CD1c-positive myeloid dendritic cell (primary cell): ENCODE data around the gene FLT1.

Experiments
- DNase-seq: peaks from one replicate; pipeline ENCODE4 v3.0.0-alpha.2; 2016; ENCODE audit errors: extremely low spot score

FLT1 gene

DNA sequence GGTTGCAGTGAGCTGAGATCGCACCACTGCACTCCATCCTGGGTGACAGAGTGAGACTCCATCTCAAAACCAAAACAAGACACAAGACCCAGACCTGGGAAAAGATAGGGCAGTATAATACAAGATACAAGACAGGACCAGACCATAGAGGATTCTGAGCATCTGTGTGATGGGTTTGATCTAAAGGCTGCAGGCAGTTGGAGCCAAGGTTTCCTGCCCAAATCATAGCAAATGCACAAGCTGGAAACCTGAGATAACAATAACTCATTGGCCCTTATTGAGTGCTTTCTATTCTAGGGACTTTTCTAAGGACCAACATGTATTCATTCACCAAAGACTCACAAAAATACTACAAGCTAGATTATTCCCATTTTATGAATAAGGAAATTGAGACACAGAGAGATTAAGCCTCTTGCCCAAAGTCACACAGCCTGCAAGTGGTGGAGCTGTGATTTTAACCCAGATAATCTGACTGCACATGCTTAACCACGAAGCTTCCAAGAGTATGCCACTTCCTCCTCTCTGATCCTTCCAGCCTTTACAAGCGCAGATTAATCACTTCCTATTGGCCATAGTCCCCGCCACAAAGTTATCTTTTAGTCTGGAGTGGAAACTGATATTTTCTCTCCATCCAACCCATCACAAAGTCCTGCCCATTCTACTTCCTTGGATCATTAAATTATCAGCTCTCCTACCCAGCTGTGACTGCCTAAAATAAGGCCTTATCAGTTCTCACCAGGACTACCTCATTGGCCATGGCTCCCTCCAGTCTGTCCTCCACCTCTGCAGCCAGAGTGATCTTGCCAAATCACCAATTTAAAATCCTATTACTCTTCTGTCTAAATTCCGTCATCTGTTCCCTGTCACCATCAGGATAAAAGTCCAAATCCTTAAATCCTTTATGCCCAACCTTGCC, 147.2 kb downstream of the FLT1 start:
- DNase-seq = peak; percentile 17

DNA sequence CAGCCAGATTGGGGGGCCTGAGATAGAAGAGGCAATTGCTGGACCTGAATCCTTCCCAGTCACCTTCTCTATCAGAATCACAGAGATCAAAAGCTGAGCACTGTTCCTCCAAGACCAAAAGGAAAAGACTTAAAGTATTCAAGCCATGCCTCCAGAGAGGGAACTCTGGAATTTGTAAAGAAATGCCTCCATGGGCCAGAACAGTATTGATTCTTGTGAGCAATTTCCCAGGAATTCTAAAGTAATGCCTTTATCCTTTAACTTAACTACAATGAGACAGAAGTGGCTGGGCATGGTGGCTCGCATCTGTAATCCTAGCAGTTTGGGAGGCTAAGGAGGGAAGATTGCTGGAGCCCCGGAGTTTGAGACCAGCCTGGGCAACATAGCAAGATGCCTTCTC, 148.8 kb downstream of the FLT1 start:
- DNase-seq = no peak

DNA sequence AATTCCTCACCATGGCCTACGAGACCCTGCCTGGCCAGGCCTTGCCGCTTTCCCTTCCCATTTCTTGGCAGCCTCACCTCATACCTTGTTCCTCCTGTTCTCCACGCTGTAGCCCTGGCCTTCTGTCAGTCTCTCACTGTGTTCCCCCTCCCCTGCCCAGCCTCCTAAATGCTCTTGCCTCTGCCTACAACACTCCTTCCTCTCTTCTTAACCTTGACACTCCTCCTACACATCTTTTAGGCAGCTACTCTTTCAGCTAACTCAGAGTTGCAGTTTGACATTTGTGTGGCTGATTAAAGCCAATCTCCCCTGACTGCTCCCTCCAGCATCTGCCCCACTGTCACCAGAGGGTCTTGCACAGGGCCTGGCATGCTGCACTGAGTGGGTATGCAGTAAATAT, 150.8 kb downstream of the FLT1 start:
- no peak for DNase-seq

DNA sequence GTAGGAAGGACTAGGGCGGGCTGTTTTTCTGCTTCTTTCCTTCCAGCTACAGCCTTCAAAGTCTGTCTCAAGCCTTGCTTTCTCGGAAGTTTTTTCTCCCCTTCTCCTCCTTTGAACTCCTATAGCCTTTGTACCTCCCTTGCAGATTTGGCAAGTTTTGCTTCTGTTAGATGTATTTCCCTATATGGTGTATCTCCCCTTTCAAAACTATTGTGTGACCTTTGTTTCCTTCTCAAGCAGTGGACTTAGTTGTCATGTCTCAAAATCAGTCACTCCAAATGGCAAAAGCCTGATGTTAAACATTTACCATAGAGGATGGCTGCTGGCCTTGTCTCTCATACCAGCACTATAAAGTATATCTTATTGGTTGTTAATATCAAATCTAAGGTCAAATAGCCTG, 152.7 kb downstream of the FLT1 start:
- DNase-seq = no peak

DNA sequence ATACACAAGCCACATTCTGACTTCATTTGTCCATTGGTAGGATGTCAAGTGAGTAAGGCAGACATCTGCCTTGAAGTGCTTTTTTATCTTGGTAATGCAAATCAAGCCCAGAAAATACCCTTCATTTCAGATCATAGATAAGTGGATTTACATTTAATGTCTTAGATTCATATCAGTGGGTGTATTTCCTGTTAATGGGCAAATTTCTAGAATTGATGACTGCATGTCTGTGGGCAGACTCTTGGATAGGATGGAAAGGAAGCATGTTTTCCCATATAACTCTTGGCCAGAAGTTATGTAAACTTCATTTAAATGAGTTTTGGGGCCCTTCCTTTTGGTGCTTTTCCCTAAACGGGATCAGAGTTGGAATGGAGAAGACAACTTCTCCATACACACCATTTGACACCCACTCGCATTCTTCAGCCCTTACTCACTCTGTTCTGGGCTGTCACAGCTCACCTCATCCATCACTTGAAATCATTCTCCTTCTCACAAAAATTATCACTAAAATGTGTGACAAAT, 154.6 kb downstream of the FLT1 start:
- no peak for DNase-seq

DNA sequence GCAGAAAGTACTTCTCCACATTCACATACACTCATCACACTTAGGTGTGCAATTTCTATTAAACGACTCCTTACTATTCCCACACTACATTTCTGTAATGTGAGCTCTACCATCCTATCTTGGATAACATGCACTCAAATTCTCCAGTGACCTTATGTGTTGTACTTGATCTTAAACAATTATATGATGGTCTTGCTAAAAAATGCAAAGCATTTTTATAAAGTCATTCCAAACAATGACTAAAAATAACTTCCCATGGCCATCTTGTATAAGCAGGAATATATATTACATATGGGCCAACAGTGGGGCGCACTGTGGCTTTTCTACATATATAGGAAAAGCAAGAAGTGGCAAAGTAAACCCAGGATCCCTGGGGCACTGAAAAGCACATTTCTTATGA, 155.5 kb downstream of the FLT1 start:
- no peak for DNase-seq

DNA sequence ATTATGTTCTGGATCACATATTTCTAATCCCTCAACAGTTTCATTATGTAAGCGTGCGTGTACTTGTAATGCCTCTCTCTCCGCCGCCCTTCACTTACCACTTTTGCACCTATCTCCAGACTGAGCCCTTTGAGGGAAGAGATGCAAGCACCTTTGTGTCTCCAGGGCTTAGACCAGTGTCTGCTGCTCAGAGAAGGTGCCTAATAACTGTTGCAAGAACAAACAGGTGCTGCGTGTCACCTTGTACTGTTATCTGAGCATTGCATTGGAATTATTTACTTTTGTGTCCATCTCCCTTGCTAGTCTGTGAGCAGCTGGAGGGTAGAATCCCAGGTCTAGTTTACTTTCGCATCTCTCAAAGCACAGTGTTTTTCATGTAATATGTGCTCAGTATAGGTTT, 156.2 kb downstream of the FLT1 start:
- no peak for DNase-seq

DNA sequence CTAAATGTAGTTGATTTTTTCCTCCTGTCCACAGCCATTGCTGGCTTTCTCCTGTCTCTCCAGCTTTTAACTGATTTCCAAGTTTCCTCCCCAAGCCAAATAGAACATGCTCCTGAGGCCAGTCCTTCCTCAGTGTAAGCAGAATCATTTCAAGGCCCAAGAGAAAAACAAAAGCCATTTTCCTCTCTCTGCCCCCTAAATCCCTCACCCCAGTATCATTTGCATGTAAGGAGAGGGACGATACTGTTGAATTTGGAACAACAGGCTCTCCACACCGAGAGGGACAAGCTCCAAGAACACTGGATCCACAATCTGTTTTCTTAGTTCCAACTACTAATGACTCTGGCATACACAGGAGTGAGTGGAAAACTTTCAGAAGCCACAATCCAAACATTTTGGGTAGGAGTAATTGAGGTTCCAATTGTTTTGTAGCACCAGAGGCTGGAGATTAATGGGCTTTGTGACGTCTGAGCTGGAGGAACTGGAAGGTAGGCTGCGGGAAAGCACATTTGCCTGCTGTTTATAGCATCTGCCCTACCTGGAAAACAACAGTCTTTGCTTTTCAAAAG, 156.8 kb downstream of the FLT1 start:
- no peak for DNase-seq

DNA sequence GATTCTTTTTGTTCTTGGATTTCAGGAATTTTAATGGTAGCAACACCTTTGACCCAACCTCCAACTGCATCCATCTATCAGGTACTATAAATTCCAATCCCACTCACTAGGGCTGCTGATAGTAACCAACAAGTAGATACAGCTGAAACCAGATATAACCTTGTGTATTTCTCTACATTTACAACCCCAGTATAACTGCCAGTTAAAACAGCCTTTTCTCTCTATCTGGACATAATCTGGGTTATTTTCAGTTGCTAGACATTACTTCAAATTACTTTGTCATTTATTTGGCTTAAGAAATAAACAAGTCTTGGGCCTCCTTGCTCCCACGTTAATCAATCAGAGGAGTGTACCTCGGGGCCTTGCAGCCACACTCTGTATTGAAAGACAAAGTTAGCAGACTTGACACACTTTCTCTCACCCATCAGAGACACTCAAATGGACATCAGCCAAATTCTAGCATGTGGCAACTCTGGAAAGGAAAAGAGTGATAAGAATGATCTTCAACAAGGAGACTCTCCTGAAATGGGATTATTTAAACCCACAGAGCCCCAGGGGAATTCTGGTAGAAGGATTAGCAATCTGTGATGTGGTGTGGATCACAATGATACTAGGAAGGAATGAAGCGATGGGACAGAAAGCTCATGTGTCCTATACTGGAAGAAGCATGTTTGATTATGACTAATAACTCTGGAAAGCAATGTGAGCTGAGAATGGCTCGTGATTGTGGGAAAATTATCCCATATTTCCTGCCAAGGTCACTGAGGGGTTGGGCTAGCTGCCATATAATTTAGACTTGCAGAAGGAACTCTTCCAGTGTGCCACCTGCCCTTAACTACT, 157.5 kb downstream of the FLT1 start:
- DNase-seq = no peak

DNA sequence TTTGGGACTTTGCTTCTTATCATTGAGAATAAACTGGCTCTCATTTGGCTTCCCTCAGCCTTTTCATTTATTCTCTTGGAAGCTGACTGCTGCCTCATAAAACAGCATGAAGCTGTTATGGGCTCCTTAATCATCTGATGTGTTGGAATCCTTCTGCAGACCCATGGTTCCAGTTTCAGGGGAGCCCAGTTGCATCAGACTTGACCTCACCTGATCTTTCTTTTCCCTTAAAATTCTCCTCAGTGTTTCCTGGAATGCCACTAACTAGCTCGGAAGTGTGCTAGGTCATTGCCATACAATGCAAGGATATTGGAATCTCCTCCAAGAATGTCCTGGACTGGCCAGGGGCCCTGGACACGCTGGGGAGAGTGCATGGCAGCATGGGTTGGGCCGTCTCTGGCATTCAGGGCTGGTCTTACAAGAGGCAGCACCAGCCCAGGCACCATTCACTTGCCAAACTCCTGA, 158.7 kb downstream of the FLT1 start:
- no peak for DNase-seq

DNA sequence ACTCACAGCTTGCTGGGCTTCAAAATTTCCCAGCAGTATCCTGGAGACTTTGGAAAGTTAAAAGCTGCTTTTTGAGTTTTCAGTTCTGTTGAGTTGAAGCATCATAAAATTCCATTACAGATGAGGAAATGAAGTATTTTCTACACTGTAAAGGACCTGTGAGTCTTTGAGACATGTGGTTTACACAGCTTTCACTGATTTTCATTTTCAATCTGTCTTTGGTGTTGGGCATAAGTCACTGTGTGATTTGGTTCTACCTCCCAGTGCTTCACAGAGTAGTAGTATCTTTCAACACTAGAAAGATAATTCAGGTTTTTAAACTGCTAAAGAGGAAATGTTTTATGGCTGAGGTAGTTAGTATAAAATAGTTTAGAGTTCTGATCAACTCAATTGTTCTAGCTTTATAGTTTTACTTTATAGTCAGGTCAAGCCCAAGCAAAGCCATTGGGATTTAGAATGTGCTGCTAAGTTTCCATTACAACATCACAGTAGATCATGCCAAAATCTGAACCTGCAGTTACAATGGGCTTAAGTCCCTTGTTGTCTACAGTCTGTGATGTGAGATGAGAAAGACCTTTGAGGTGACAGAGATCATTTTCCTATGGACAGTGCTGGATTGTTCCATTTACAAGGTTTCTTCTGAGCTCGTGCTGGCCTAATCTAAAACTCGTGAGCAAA, 161.6 kb downstream of the FLT1 start:
- DNase-seq = no peak

DNA sequence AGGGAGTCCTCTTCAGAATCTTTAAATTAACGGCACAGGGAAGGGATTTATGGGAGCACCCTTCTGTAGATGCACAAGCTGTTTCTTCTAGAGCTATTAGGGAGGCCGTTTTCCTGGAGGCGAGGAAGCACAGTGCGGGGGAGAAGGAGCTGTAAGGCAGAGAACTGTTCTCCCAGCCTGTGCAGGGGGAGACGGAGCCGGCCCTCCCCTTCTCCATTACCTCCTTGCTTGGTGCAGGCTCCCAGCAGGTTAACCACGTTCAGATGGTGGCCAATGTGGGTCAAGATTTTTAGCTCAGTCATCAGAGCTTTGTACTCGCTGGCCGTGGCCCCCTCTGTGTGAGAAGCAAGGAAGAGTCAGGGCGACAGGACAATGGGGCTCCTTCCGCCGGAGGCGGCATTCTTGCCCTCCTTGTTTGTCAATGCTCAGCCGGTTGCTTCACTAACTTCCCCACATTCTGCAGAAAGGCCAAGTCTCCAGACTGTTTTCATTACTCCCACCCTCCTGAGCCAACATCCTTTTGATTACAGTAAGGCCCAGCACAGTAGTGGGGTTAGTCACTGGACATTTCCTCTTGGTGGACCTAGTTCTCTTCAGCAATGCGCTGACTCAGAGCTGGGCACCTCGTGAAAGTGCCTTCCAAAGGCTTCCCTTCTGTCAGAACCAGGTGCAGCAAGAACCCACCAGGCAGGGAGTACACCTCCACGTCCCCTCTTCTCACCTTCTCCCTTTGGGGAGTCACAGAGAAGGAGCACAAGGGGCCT, 165.4 kb downstream of the FLT1 start:
- peak; percentile 84 for DNase-seq

DNA sequence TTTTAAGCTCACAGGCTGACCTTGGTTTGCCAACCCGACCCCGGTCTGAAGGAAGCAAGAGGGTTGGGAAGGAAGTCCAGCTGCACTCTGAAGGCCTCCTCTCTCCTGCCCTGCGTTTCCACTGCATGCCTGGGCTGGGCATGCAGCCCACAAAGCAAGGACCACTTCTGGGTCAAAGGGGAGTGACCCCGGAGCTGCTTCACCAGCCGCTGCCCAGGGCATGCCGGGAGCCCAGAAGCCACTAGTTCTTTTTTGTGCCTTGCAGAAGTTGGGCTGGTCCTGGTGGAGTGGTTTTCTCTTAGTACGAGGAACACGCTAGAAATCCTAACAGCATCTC, 166.7 kb downstream of the FLT1 start:
- DNase-seq = no peak

DNA sequence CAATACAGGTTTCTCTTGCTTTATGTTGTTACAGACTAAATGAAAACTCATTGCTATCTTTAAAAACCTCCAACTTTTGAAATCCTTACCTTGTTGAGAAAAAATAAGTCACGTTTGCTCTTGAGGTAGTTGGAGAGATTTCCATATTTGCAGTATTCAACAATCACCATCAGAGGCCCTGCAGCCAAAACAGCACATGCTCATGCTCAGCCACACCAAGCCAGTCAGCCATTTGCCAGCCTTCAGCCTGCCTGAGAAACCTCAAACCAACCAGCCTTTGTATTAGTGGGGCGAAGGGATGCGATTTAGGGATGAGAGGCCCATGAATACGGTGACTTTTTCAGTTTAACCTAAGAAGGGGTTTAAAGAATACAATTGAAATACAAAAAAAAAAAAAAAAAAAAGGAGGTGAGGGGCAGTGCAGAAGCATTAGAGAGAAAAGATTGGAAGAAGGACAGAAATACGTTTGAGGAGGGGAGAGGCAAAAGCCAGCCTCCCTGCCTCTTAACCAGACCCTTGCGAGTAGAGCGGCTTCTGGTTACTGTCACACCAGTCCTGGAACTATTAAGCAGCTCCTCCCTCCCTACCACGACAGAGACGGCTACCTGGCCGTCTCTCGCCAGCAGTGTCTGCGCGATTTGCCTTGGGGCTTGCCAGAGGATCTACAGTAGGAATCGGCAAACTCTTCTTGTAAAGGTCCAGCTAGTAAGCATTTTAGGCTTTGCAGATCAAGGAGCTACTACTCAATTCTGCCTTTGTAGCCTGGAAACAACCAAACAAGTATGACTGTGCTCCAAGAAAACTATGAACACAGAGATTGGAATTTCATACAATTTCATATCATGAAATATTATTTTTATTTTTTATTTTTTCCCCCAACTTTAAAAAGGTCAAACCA, 167.3 kb downstream of the FLT1 start:
- no peak for DNase-seq

DNA sequence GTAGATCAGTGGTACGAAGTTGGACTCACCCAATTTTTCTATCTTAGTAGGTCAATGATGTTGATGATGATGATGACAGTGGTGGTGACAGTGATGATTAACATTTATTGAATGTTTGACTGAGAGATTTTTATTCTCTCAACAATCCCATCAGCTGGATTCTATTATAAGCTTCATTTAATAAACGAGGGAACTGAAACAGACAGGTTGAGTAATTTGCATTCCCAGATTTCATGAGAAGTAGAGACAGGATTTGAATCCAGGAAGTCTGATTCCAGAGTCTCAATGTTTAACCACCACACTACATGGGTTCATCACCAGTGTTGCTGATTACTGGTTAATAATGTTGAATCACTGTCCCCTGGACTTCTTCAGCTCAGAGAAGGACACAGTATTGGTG, 168.9 kb downstream of the FLT1 start:
- DNase-seq = peak; percentile 21

DNA sequence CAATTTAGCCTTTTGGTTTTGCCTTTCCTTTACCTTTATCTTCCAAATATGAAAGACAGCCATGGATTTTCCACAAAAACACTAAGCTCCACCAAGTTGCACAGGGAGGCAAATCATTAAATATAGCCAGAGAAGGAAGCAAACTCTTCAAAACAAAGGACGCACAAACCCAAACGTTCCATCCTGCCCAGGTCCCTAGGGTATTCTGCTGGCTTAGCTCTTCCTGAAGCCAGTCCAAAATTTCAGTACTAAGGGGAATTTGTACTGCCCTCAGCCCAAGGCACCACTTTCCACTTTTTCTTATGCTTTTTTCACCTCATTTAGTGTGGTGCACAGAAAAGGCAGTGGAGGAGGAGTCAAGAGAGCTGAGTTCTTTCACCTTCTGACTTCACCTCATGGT, 169.9 kb downstream of the FLT1 start:
- DNase-seq = no peak

DNA sequence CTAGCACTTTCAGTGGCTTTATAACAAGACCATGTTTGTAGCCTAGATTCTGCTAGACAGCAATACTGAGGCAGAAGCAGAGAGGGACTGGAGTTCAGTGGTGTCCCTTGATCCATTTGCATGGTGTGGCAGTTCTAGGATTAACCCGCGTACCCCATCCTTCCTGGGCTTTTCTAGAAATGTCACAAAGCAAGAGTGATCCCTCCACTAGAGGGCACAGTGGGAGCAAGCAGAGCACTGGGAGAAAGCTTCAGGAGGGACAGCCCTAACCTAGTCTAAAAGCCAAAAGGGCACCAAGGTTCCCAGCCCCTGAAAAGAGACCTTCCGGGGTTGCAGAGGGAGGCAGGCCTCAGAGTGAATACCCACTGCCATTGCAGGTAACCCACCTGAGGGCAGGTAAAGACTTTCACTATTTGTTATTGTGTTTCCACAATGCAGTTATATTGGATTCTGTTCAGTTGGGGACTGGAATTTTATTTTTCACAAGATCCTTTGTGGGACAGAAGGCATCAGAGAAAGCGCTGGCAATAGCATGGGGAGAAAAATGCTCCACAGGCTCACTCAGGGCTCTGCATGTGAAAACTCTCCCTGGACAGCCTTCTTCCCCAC, 170.6 kb downstream of the FLT1 start:
- peak; percentile 67 for DNase-seq

DNA sequence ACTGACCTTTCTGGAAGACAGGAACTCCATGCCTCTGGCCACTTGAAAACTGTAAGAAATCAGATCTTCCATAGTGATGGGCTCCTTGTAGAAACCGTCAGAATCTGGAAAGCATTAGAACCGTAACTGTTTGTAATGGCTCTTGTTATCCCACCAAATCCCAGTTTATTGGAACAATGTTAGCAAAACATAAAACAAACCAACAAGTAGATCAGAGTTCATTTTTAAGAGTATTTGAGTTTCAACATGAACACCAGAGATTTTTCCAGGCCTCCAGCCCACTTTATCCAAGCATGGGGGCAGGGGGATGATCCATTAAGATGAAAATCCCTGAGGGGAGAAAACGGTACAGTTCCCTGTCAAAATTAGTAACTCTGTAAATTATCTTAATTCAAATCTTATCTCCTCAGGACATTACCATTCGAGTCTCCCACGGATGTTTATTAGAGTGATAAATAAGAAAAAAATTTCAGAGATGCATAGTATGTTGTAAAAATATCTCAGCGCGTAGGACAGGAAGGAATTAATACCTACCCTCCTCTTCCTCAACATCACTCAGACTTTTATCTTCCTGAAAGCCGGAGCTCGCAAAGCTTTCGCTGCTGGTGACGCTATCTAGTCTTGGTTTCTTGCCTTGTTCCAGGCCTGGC, 172.5 kb downstream of the FLT1 start:
- DNase-seq = no peak

DNA sequence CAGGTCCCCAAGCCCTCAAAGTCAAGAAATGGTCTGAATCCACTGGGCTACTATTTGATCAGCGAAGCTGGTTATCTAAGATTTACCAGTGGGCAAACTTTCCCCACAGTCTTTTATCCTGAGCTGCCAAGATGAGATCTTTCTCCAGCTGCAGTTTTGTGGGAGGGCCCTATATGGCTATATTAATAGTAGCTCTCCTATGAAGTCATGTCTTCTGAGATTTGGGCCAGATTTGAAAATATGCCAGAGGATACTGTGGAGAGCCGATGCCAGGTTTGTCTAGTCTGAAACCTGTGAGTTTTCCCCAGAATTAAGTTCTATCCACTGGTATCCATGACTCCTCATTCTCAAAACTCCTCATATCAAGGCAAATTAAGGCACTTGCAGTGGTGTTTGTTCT, 173.2 kb downstream of the FLT1 start:
- no peak for DNase-seq
